Suprapubic skin (tissue), 4 donors: ENCODE results near the gene ASH1L.

ENCODE experiments used
- CTCF ChIP-seq, 2 donors: fragments of 200-600 bp in 1 of 2; fragments of 450-650 bp in 1 of 2; sonication (generic) in 1 of 2; IDR thresholded peaks; one replicate each; pipeline ENCODE4 v1.5.1; 2016 to 2019; ENCODE audit warnings: antibody characterized with exemption in 2 of 2, mild to moderate bottlenecking in 1 of 2, moderate library complexity in 1 of 2
- EP300 ChIP-seq: sonication (generic); formaldehyde crosslinking; IDR thresholded peaks from one replicate; pipeline ENCODE4 v1.6.1; 2017; ENCODE audit warnings: antibody characterized with exemption
- POLR2AphosphoS5 ChIP-seq, 3 donors: sonication (generic); formaldehyde crosslinking; IDR thresholded peaks; one replicate each; pipeline ENCODE4 v1.6.1; 2017; ENCODE audit warnings: antibody characterized with exemption in 3 of 3

- TF ChIP-seq CTCF (IDR thresholded peaks at IDR 0.05) (no peak), EP300 (no peak), POLR2AphosphoS5 (IDR thresholded peaks at IDR 0.05) (no peak)
Observed at GRCh38 chr1:155574077-155574476, 11.5 kb upstream of the ASH1L start.
